Endothelial cell of umbilical vein (primary cell): ENCODE data around the gene HMCN1. TPM values are rescaled to one million over a fixed set of nuclear protein-coding genes. Genes with fewer than 3 reads are reported as not detected.

Experiments
- BruUV-seq: library from RNA; stranded (reverse); fragments of 400-500 nt; replicated peaks from 2 replicates; lab custom pipeline; 2021; lab: Mats Ljungman, UMichigan
- CTCF ChIA-PET: fragments of 300-600, 350-600 bp; sonication (Branson Sonifier 250); formaldehyde crosslinking; loops from one replicate; lab custom pipeline; 2021; ENCODE audit warnings: antibody characterized with exemption, inconsistent platforms; lab: Charles Lee
- POLR2A ChIA-PET: fragments of 300-600, 350-600 bp; sonication (Branson Sonifier 250); formaldehyde crosslinking; loops from one replicate; lab custom pipeline; 2021; ENCODE audit warnings: antibody characterized with exemption, inconsistent platforms; lab: Charles Lee
- DNase-seq: peaks from one replicate; pipeline ENCODE4 v3.0.0-alpha.2; 2011; ENCODE audit warnings: low read depth, low spot score
- FAIRE-seq: peaks from 2 replicates; lab custom pipeline; 2011; peaks lifted over from hg19 to GRCh38; lab: Jason Lieb, UNC
- H2AFZ ChIP-seq: 2 replicates; pipeline ENCODE4 v1.6.0; 2012; ENCODE audit warnings: low read depth, low read length, control low read depth, inconsistent platforms
- H3K27ac ChIP-seq: 2 replicates; pipeline ENCODE4 v1.5.1; 2011; ENCODE audit warnings: low read depth, mild to moderate bottlenecking, control low read depth, low read length, moderate library complexity; ENCODE audit not compliant: insufficient read depth
- H3K27me3 ChIP-seq, 2 experiments: 2 replicates each; pipeline versions ENCODE4 v1.6.0 to v1.6.1; 2011; ENCODE audit warnings: low read length in 2 of 2, mixed read lengths in 1 of 2; ENCODE audit not compliant: control insufficient read depth in 2 of 2, insufficient read depth in 2 of 2
- H3K36me3 ChIP-seq, 2 experiments: 2 replicates in 1 of 2; 3 replicates in 1 of 2; pipeline ENCODE4 v1.5.1; 2011; ENCODE audit warnings: low read length in 2 of 2, mild to moderate bottlenecking in 1 of 2, moderate library complexity in 1 of 2; ENCODE audit not compliant: control insufficient read depth in 2 of 2, insufficient read depth in 2 of 2; ENCODE audit errors: extremely low read depth in 1 of 2
- H3K4me1 ChIP-seq: 3 replicates; pipeline ENCODE4 v1.5.1; 2011; ENCODE audit warnings: mild to moderate bottlenecking, low read length; ENCODE audit not compliant: control insufficient read depth, insufficient read depth; ENCODE audit errors: extremely low read depth
- H3K4me2 ChIP-seq: 2 replicates; pipeline ENCODE4 v1.6.1; 2011; ENCODE audit warnings: low read length, control low read depth, mixed read lengths; ENCODE audit not compliant: insufficient read depth
- H3K4me3 ChIP-seq, 3 experiments: fragments of 200-600 bp in 1 of 3; sonication (generic), shearing (Covaris generic) in 1 of 3; replicated peaks in 1 of 3; 2 replicates each; pipeline ENCODE4 v1.5.1; 2011 to 2016; ENCODE audit warnings: control low read depth in 3 of 3, low read length in 3 of 3, mild to moderate bottlenecking in 2 of 3, inconsistent platforms in 1 of 3, low read depth in 1 of 3, moderate library complexity in 1 of 3; ENCODE audit not compliant: insufficient read depth in 1 of 3
- H3K79me2 ChIP-seq: 2 replicates; pipeline ENCODE4 v1.6.0; 2012; ENCODE audit warnings: low read length, inconsistent platforms; ENCODE audit not compliant: control insufficient read depth, insufficient read depth
- H3K9ac ChIP-seq: replicated peaks from 2 replicates; pipeline ENCODE3; 2011; ENCODE audit warnings: low read length, control low read depth; ENCODE audit not compliant: insufficient read depth; ENCODE audit errors: extremely low read depth
- H3K9me1 ChIP-seq: replicated peaks from 3 replicates; pipeline ENCODE4 v1.6.0; 2011; ENCODE audit warnings: mild to moderate bottlenecking, low read length; ENCODE audit not compliant: control insufficient read depth, insufficient read depth; ENCODE audit errors: extremely low read depth
- H3K9me3 ChIP-seq: replicated peaks from 2 replicates; pipeline ENCODE4 v1.5.1; 2012; ENCODE audit warnings: low read length, inconsistent platforms; ENCODE audit not compliant: control insufficient read depth, insufficient read depth
- H4K20me1 ChIP-seq: replicated peaks from 2 replicates; pipeline ENCODE3; 2011; ENCODE audit warnings: mild to moderate bottlenecking, low read length; ENCODE audit not compliant: control insufficient read depth, insufficient read depth; ENCODE audit errors: extremely low read depth
- CTCF ChIP-seq, 2 donors: IDR thresholded peaks; 1 replicate in 1 of 2; 2 replicates in 1 of 2; pipeline ENCODE4 v1.5.1; 2011; ENCODE audit warnings: low read length in 2 of 2, mild to moderate bottlenecking in 2 of 2, moderate library complexity in 2 of 2, control low read depth in 1 of 2, inconsistent platforms in 1 of 2, low read depth in 1 of 2; ENCODE audit not compliant: insufficient read depth in 1 of 2; ENCODE audit errors: extremely low read depth in 1 of 2
- EZH2 ChIP-seq: IDR thresholded peaks from 2 replicates; pipeline ENCODE4 v1.6.1; 2012; ENCODE audit warnings: borderline replicate concordance, low read depth, mild to moderate bottlenecking, moderate library complexity, low read length, inconsistent platforms; ENCODE audit not compliant: severe bottlenecking
- FOS ChIP-seq: IDR thresholded peaks from 2 replicates; pipeline ENCODE4 v1.6.1; 2011; ENCODE audit warnings: mild to moderate bottlenecking, low read length, moderate library complexity, borderline replicate concordance; ENCODE audit not compliant: insufficient read depth
- GATA2 ChIP-seq: IDR thresholded peaks from 2 replicates; pipeline ENCODE4 v1.7.0; 2011; ENCODE audit warnings: low read depth, mild to moderate bottlenecking, moderate library complexity, mixed read lengths, low read length; ENCODE audit not compliant: insufficient read length, insufficient read depth
- JUN ChIP-seq: IDR thresholded peaks from 2 replicates; pipeline ENCODE4 v1.6.1; 2011; ENCODE audit warnings: borderline replicate concordance, low read depth; ENCODE audit not compliant: insufficient read length, insufficient read depth
- MAX ChIP-seq: IDR thresholded peaks from 2 replicates; pipeline ENCODE4 v1.6.1; 2011; ENCODE audit not compliant: insufficient read depth, insufficient read length
- MYC ChIP-seq: IDR thresholded peaks from one replicate; pipeline ENCODE4 v1.6.1; 2011; ENCODE audit warnings: mild to moderate bottlenecking, low read depth, low read length
- POLR2A ChIP-seq: IDR thresholded peaks from 2 replicates; pipeline ENCODE4 v1.6.1; 2012; ENCODE audit warnings: low read depth, mild to moderate bottlenecking, control low read depth, low read length
- POLR2AphosphoS5 ChIP-seq: IDR thresholded peaks from 2 replicates; pipeline ENCODE4 v1.6.1; 2012; ENCODE audit warnings: low read depth, mild to moderate bottlenecking, control low read depth, low read length, moderate library complexity; ENCODE audit not compliant: insufficient read depth
- dilution Hi-C: fragments of 300-500 bp; cut with MboI; formaldehyde crosslinking; loops from one replicate; pipeline ENCODE4 v1.15.0; 2019; ENCODE audit warnings: low sequenced_read_pairs; ENCODE audit not compliant: extremely low pct_ligation_motif_present
- intact Hi-C: fragments of 100-400 bp; cut with micrococcal nuclease; formaldehyde crosslinking; loops from one replicate; pipeline ENCODE4 v1.10.0; 2022
- polyA plus RNA-seq, 4 experiments: library from polyadenylated mRNA; depleted of rRNA in 3 of 4; stranded (reverse) in 3 of 4; unstranded in 1 of 4; fragments of >200 nt; gene quantifications; 2 replicates each; pipeline versions ENCODE4 v1.2.1 to v1.2.3, GENCODE V29; 2011 to 2012; ENCODE audit warnings: missing spikeins in 1 of 4
- total RNA-seq: library from RNA; stranded (reverse); gene quantifications from 2 replicates; pipeline ENCODE4 v1.2.3, GENCODE V29; 2021

Gene HMCN1
- total and polyA plus RNA-seq, 2 donors (not counting 3 experiments of a cell fraction or from before 2014, with no cell fraction given): 10.3 to 16.0 TPM

- TF ChIP-seq MAX (no peak), MYC (no peak), POLR2A (no peak), JUN (no peak), CTCF (IDR thresholded peaks at IDR 0.05; ENCODE audit: extremely low read depth in 1 of 2, insufficient read depth in 1 of 2, low read depth in 1 of 2, low read length in 2 of 2) (no peak)
- Histone ChIP-seq H3K4me2 (no peak overlapping the region), H3K4me3 (no peak overlapping the region), H3K36me3 (no peaks in the 10 kb centered on the region), H3K4me1 (no peaks in the 10 kb centered on the region), H3K79me2 (no peaks in the 10 kb centered on the region), H3K9me3 (no peaks in the 10 kb centered on the region), H4K20me1 (no peaks in the 10 kb centered on the region), H3K27me3 (no peaks in the 10 kb centered on the region), H3K9me1 (no peaks in the 10 kb centered on the region), H2AFZ (no peak overlapping the region), H3K27ac (no peak overlapping the region), H3K9ac (no peak overlapping the region)
- no peak for FAIRE-seq
- no peak for DNase-seq
- dilution Hi-C loops (no loop called here), intact Hi-C loops (no loop called here)
- no TSS peak for BruUV-seq
- POLR2A ChIA-PET: no interaction called here
- CTCF ChIA-PET: no interaction called here
Measured at GRCh38 chr1:185850366-185850765, 116.2 kb downstream of the HMCN1 start.

DNA sequence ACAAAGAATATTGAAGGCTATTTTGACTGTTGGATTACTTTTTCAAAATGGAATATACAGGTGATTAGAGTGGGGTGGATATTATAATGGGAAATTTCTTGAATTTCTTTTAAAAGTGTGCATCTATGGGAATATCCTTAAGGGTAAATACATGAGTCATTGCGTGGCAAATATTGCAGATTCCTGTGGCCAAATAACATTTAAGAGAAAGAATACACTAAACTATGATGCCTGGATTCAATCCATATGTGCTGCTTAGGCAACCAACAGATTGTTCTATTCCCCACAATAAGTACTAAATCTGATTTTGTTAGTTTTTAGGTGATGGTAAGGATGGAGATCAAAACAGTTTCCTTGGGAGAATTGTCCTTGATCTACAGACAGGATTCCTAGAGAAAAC lies 119.5 kb downstream of the HMCN1 start:
- Histone ChIP-seq H3K27ac (no peak overlapping the region), H3K4me2 (no peak overlapping the region), H3K4me1 (no peaks in the 10 kb centered on the region), H4K20me1 (no peaks in the 10 kb centered on the region), H3K9ac (no peak overlapping the region), H3K9me1 (no peaks in the 10 kb centered on the region), H3K27me3 (no peaks in the 10 kb centered on the region), H2AFZ (no peak overlapping the region), H3K9me3 (no peaks in the 10 kb centered on the region), H3K4me3 (no peak overlapping the region), H3K36me3 (no peaks in the 10 kb centered on the region), H3K79me2 (no peaks in the 10 kb centered on the region)
- DNase-seq (no peak), FAIRE-seq (no peak)
- dilution Hi-C loops: no loop called here
- intact Hi-C loops: no loop called here
- POLR2A ChIA-PET: no interaction called here
- CTCF ChIA-PET: interaction anchor here (2.3 kb wide), 1 partner anchor 11 kb away, joined by 9 read pairs; no protein-coding TSS in a partner anchor
- no TSS peak for BruUV-seq
- TF ChIP-seq MYC (no peak), CTCF (IDR thresholded peaks at IDR 0.05; ENCODE audit: extremely low read depth in 1 of 2, insufficient read depth in 1 of 2, low read depth in 1 of 2, low read length in 2 of 2) (no peak), GATA2 (no peak), POLR2AphosphoS5 (no peak), EZH2 (no peak), JUN (no peak), POLR2A (no peak), FOS (no peak), MAX (no peak)
